ENCODE results near the gene ACHE. TPM values are rescaled to one million over a fixed set of nuclear protein-coding genes. Genes with fewer than 3 reads are reported as not detected.

Gene ACHE
- total RNA-seq (2014; rRNA removed) (0.40 and 1.3 TPM in 2 replicates), Bru-seq, nascent RNA (percentile 55 among the genes with signal in this experiment), BruChase-seq, experiment 1, labeled RNA remaining after a 6-hour chase (percentile 69 among the genes with signal in this experiment), BruChase-seq, experiment 2, labeled RNA remaining after a 2-hour chase (percentile 72 among the genes with signal in this experiment)
- long read RNA-seq, partial matches to known transcripts: 6 of 28 reads
- long read RNA-seq, other reads (novel, unspliced or antisense): 17 of 28 reads

- Histone ChIP-seq H3K9ac (ENCODE audit: low read length) (peak within 1 kb of the TSS; percentile 12; the same call in 1 of the 2 replicates), H3K4me3 (ENCODE audit: low read length) (peak within 1 kb of the TSS; percentile 63), H3K9me3 (ENCODE audit: low read length) (no peaks in the 10 kb centered on the region), H3K9me2 (replicated peaks; ENCODE audit: low read length) (no peaks in the 10 kb centered on the region), H3F3A (ENCODE audit: low read length, unreplicated experiment) (no peaks in the 10 kb centered on the region), H3K4me2 (ENCODE audit: low read length) (peak within 1 kb of the TSS; percentile 86), H3K36me3 (ENCODE audit: low read depth, low read length) (no peaks in the 10 kb centered on the region), H3K27me3 (ENCODE audit: low read length) (peaks cover 17% of the 10 kb centered on the region), H4K20me1 (ENCODE audit: low read length) (no peaks in the 10 kb centered on the region), H2AFZ (ENCODE audit: low read length) (peak within 1 kb of the TSS; percentile 64; the same call in 1 of the 2 replicates), H3K27ac (ENCODE audit: low read length) (no peak within 1 kb of the TSS), H3K79me2 (ENCODE audit: low read length) (no peaks in the 10 kb centered on the region), H3K4me1 (ENCODE audit: insufficient read depth, low read length) (peaks cover 16% of the 10 kb centered on the region)
- intact Hi-C loops (cut with micrococcal nuclease): loop anchor here (5.0 to 10.0 kb wide), 2 partner anchors 72 to 239 kb away; partner anchors contain the start of gene MUC12
- ChIA-PET CTCF (interaction anchor here (0.6 kb wide), 1 partner anchor 68 kb away, joined by 4 read pairs; no protein-coding TSS in a partner anchor), POLR2A (ENCODE audit: unreplicated experiment) (interaction anchor here (0.7 kb wide), 1 partner anchor 74 kb away, joined by 3 read pairs; the partner anchor contains the start of gene MUC12)
- BruUV-seq (replicated peaks): no TSS peak
- no peak for TF ChIP-seq EZH2phosphoT487 (IDR thresholded peaks at IDR 0.05; ENCODE audit: borderline replicate concordance, low read length)
- TF ChIP-seq CTCF (conservative IDR thresholded peaks at IDR 0.05; ENCODE audit: low read depth, low read length): no peak
- TF ChIP-seq EZH2 (IDR thresholded peaks at IDR 0.05; ENCODE audit: low read length, unreplicated experiment): no peak
- DNase-seq: no peak
- ATAC-seq: peak; percentile 12
Measured at GRCh38 chr7:100895701-100895955, at the start of gene ACHE. ACHE (minus strand) TSS chr7:100895888; CDS start chr7:100894232, 1,656 bp downstream.

GRCh38 chr7:100944138-100944537 is 48.5 kb upstream of the ACHE start:
- DNase-seq: no peak
- Histone ChIP-seq H3K9me3 (ENCODE audit: low read length) (no peaks in the 10 kb centered on the region), H3K4me1 (ENCODE audit: insufficient read depth, low read length) (peaks cover 12% of the 10 kb centered on the region), H3K4me2 (ENCODE audit: low read length) (no peak overlapping the region), H3K4me3 (ENCODE audit: low read length) (no peak overlapping the region), H4K20me1 (ENCODE audit: low read length) (no peaks in the 10 kb centered on the region), H3K79me2 (ENCODE audit: low read length) (no peaks in the 10 kb centered on the region), H3K27ac (ENCODE audit: low read length) (no peak overlapping the region), H3F3A (ENCODE audit: low read length, unreplicated experiment) (no peaks in the 10 kb centered on the region), H3K36me3 (ENCODE audit: low read depth, low read length) (no peaks in the 10 kb centered on the region), H2AFZ (ENCODE audit: low read length) (no peak overlapping the region), H3K27me3 (ENCODE audit: low read length) (no peaks in the 10 kb centered on the region), H3K9me2 (replicated peaks; ENCODE audit: low read length) (no peaks in the 10 kb centered on the region), H3K9ac (ENCODE audit: low read length) (no peak overlapping the region)
- CTCF ChIA-PET: no interaction called here
- TF ChIP-seq EZH2 (IDR thresholded peaks at IDR 0.05; ENCODE audit: low read length, unreplicated experiment) (no peak), CTCF (conservative IDR thresholded peaks at IDR 0.05; ENCODE audit: low read depth, low read length) (no peak), EZH2phosphoT487 (IDR thresholded peaks at IDR 0.05; ENCODE audit: borderline replicate concordance, low read length) (no peak)
- intact Hi-C loops (cut with micrococcal nuclease): no loop called here
- no peak for ATAC-seq
- BruUV-seq (replicated peaks): no TSS peak
- POLR2A ChIA-PET (ENCODE audit: unreplicated experiment): no interaction called here

- H3K4me1 ChIP-seq (ENCODE audit: insufficient read depth, low read length): peaks cover 12% of the 10 kb centered on the region
- TF ChIP-seq EZH2phosphoT487 (IDR thresholded peaks at IDR 0.05; ENCODE audit: borderline replicate concordance, low read length) (no peak), CTCF (conservative IDR thresholded peaks at IDR 0.05; ENCODE audit: low read depth, low read length) (no peak), EZH2 (IDR thresholded peaks at IDR 0.05; ENCODE audit: low read length, unreplicated experiment) (no peak)
- no peak for ATAC-seq
- H3K79me2 ChIP-seq (ENCODE audit: low read length): no peaks in the 10 kb centered on the region
- H3K4me2 ChIP-seq (ENCODE audit: low read length): no peak overlapping the region
- POLR2A ChIA-PET (ENCODE audit: unreplicated experiment): no interaction called here
- H2AFZ ChIP-seq (ENCODE audit: low read length): no peak overlapping the region
- H4K20me1 ChIP-seq (ENCODE audit: low read length): no peaks in the 10 kb centered on the region
- intact Hi-C loops (cut with micrococcal nuclease): loop anchor here (2.0 kb wide), 1 partner anchor 39 kb away; no protein-coding TSS in a partner anchor
- BruUV-seq (replicated peaks): no TSS peak
- H3K27ac ChIP-seq (ENCODE audit: low read length): no peak overlapping the region
- no peak for DNase-seq
- no peak overlapping the region for H3K9ac ChIP-seq (ENCODE audit: low read length)
- no peak overlapping the region for H3K4me3 ChIP-seq (ENCODE audit: low read length)
- H3K9me2 ChIP-seq (replicated peaks; ENCODE audit: low read length): no peaks in the 10 kb centered on the region
- H3F3A ChIP-seq (ENCODE audit: low read length, unreplicated experiment): no peaks in the 10 kb centered on the region
- H3K9me3 ChIP-seq (ENCODE audit: low read length): no peaks in the 10 kb centered on the region
- no peaks in the 10 kb centered on the region for H3K27me3 ChIP-seq (ENCODE audit: low read length)
- CTCF ChIA-PET: no interaction called here
- no peaks in the 10 kb centered on the region for H3K36me3 ChIP-seq (ENCODE audit: low read depth, low read length)
Measured at GRCh38 chr7:100943693-100944092, 48.0 kb upstream of the ACHE start.
